Measurements from ENCODE around the gene AGXT. TPM values are rescaled to one million over a fixed set of nuclear protein-coding genes. Genes with fewer than 3 reads are reported as not detected.

Gene AGXT
- polyA plus RNA-seq, 1 donor (not counting 4 experiments of a cell fraction or from before 2014, with no cell fraction given): not detected

DNA sequence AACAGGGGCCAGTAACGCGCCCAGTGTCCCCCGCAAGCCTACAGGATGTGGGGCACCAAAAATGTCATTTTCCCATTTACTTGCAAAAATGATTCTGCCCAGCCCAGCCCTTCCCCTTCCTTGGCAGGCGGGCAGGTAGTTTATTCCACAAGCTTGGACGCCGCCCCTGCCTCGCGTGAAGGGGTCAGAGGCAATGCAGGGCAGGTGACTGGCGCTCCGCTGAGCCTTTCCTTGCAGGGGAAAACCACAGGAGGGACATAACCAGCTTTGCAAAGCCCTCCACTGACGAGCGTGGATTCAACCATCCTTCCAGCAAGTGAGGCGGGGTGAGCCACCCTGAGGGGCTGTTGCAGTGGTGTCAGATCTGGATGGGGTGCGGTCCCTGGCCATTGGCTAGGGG lies 22.1 kb downstream of the AGXT start:
- Histone ChIP-seq H3K9me1 (ENCODE audit: control insufficient read depth, extremely low read depth, insufficient read depth, low read length) (no peaks in the 10 kb centered on the region), H3K27me3 (ENCODE audit: control insufficient read depth, extremely low read depth, insufficient read depth, low read length) (peaks cover 14% of the 10 kb centered on the region), H3K4me3 (ENCODE audit: control insufficient read depth in 2 of 3, extremely low read depth in 1 of 3, insufficient read depth in 2 of 3, low read depth in 1 of 3, low read length in 3 of 3) (no peak overlapping the region), H3K27ac (ENCODE audit: control insufficient read depth, insufficient read depth, low read length) (no peak overlapping the region), H3K36me3 (ENCODE audit: control insufficient read depth in 2 of 2, extremely low read depth in 1 of 2, insufficient read depth in 2 of 2, low read length in 2 of 2) (no peaks in the 10 kb centered on the region), H3K79me2 (ENCODE audit: control insufficient read depth, insufficient read depth, low read length) (no peaks in the 10 kb centered on the region), H3K9ac (ENCODE audit: control insufficient read depth, extremely low read depth, insufficient read depth, low read length) (no peak overlapping the region), H3K4me1 (ENCODE audit: control insufficient read depth, extremely low read depth, insufficient read depth, low read length) (peaks cover 10% of the 10 kb centered on the region), H2AFZ (ENCODE audit: control insufficient read depth, low read length) (no peak overlapping the region), H3K4me2 (ENCODE audit: control insufficient read depth, extremely low read depth, insufficient read depth, low read depth, low read length) (no peak overlapping the region), H3K9me3 (ENCODE audit: control insufficient read depth, low read depth, low read length) (no peaks in the 10 kb centered on the region), H4K20me1 (ENCODE audit: control insufficient read depth, extremely low read depth, insufficient read depth, low read length) (no peaks in the 10 kb centered on the region)
- DNase-seq (ENCODE audit: low read depth, low spot score) (no peak), FAIRE-seq (no peak)
- dilution Hi-C loops (cut with MboI; ENCODE audit: extremely low pct_ligation_motif_present, low sequenced_read_pairs): loop anchor here (5.0 kb wide), 1 partner anchor 43 kb away; no protein-coding TSS in a partner anchor
- TF ChIP-seq EZH2 (IDR thresholded peaks at IDR 0.05; ENCODE audit: low read length): no peak
- TF ChIP-seq, protein P1, sequence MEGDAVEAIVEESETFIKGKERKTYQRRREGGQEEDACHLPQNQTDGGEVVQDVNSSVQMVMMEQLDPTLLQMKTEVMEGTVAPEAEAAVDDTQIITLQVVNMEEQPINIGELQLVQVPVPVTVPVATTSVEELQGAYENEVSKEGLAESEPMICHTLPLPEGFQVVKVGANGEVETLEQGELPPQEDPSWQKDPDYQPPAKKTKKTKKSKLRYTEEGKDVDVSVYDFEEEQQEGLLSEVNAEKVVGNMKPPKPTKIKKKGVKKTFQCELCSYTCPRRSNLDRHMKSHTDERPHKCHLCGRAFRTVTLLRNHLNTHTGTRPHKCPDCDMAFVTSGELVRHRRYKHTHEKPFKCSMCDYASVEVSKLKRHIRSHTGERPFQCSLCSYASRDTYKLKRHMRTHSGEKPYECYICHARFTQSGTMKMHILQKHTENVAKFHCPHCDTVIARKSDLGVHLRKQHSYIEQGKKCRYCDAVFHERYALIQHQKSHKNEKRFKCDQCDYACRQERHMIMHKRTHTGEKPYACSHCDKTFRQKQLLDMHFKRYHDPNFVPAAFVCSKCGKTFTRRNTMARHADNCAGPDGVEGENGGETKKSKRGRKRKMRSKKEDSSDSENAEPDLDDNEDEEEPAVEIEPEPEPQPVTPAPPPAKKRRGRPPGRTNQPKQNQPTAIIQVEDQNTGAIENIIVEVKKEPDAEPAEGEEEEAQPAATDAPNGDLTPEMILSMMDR (optimal IDR thresholded peaks at IDR 0.05 in 1 of 3, IDR thresholded peaks at IDR 0.05 in 1 of 3, conservative IDR thresholded peaks at IDR 0.05 in 1 of 3; ENCODE audit: extremely low read depth in 1 of 3, insufficient read depth in 2 of 3, low read length in 3 of 3): no peak

DNA sequence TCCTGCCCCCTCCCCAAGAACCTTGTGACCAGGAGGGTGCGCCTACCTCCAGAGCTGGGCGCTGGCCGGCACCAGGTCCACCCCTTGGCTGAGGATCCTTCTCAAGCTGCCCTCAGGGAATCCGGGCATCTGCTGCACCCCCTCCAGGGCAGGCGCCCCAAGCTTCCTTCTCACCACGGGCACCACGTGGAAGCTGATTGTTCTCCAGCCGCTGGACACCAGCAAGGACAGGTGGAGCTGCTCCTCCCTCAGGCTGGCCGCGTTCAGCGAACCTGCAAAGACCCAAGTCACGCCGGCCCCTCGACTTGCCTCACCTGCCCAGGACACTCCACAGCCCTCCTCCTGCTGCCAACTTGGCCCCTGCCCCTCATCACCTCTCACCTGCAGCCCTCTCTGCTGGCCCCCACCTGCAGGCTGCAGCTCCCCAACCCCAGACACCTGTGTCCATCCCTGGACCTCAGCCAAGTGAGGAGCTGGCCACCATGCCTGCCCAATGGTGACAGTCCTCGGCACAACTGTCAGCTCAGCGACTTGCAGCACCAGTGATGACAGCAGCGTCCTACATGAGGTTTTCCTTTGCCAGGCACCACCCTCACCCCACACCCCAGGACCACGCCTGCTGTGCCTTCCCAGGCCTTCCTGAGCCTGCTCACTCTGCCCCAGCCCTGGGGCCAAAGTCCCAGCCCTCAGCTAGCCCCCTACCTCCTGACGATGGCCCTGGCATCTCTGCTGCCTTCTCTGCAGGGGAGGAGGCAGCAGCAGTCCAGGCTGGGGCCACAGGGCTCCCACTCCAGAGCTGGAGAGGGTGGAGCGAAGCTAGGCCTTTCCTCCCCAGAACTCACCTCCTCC lies 23.1 kb downstream of the AGXT start:
- H3K27me3 ChIP-seq (ENCODE audit: control insufficient read depth, extremely low read depth, insufficient read depth, low read length): peaks cover 14% of the 10 kb centered on the region
- H3K4me1 ChIP-seq (ENCODE audit: control insufficient read depth, extremely low read depth, insufficient read depth, low read length): peaks cover 15% of the 10 kb centered on the region
- no peak overlapping the region for H3K27ac ChIP-seq (ENCODE audit: control insufficient read depth, insufficient read depth, low read length)
- H4K20me1 ChIP-seq (ENCODE audit: control insufficient read depth, extremely low read depth, insufficient read depth, low read length): no peaks in the 10 kb centered on the region
- dilution Hi-C loops (cut with MboI; ENCODE audit: extremely low pct_ligation_motif_present, low sequenced_read_pairs): loop anchor here (5.0 kb wide), 1 partner anchor 44 kb away; no protein-coding TSS in a partner anchor
- H3K4me3 ChIP-seq (ENCODE audit: control insufficient read depth in 2 of 3, extremely low read depth in 1 of 3, insufficient read depth in 2 of 3, low read depth in 1 of 3, low read length in 3 of 3): no peak overlapping the region
- no peaks in the 10 kb centered on the region for H3K9me3 ChIP-seq (ENCODE audit: control insufficient read depth, low read depth, low read length)
- FAIRE-seq (no peak), DNase-seq (ENCODE audit: low read depth, low spot score) (no peak)
- H3K4me2 ChIP-seq (ENCODE audit: control insufficient read depth, extremely low read depth, insufficient read depth, low read depth, low read length): no peak overlapping the region
- no peak for TF ChIP-seq EZH2 (IDR thresholded peaks at IDR 0.05; ENCODE audit: low read length)
- TF ChIP-seq, protein P1 (optimal IDR thresholded peaks at IDR 0.05 in 1 of 3, IDR thresholded peaks at IDR 0.05 in 1 of 3, conservative IDR thresholded peaks at IDR 0.05 in 1 of 3; ENCODE audit: extremely low read depth in 1 of 3, insufficient read depth in 2 of 3, low read length in 3 of 3): no peak
- H3K9me1 ChIP-seq (ENCODE audit: control insufficient read depth, extremely low read depth, insufficient read depth, low read length): no peaks in the 10 kb centered on the region
- no peaks in the 10 kb centered on the region for H3K79me2 ChIP-seq (ENCODE audit: control insufficient read depth, insufficient read depth, low read length)
- H3K9ac ChIP-seq (ENCODE audit: control insufficient read depth, extremely low read depth, insufficient read depth, low read length): no peak overlapping the region
- H2AFZ ChIP-seq (ENCODE audit: control insufficient read depth, low read length): no peak overlapping the region
- H3K36me3 ChIP-seq (ENCODE audit: control insufficient read depth in 2 of 2, extremely low read depth in 1 of 2, insufficient read depth in 2 of 2, low read length in 2 of 2): no peaks in the 10 kb centered on the region
